Upper lobe of left lung (tissue), 6 donors: Measurements from ENCODE around the gene AHCYL2. TPM values are rescaled to one million over a fixed set of nuclear protein-coding genes. Genes with fewer than 3 reads are reported as not detected.

ENCODE experiments used
- ATAC-seq, 2 donors: fragments of 200-7000 bp; cut with Tn5 transposase; one replicate each; pipeline ENCODE4 v1.9.1; 2022; ENCODE audit warnings: mild to moderate bottlenecking in 2 of 2, moderate library complexity in 2 of 2; ENCODE audit not compliant: low FRiP score in 2 of 2
- DNase-seq, 2 donors: peaks; one replicate each; pipeline ENCODE4 v3.0.0-alpha.2; 2019 to 2020
- H3K27ac ChIP-seq, 4 donors: fragments of 200-600 bp; sonication (generic); one replicate each; pipeline ENCODE4 v1.5.1; 2016 to 2019
- H3K27me3 ChIP-seq, 4 donors: fragments of 200-600 bp; sonication (generic); one replicate each; pipeline ENCODE4 v1.5.1; 2017 to 2019
- H3K36me3 ChIP-seq, 4 donors: fragments of 200-600 bp; sonication (generic); one replicate each; pipeline ENCODE4 v1.5.1; 2016 to 2019
- H3K4me1 ChIP-seq, 4 donors: fragments of 200-600 bp; sonication (generic); one replicate each; pipeline ENCODE4 v1.5.1; 2018 to 2019
- H3K4me3 ChIP-seq, 4 donors: fragments of 200-600 bp; sonication (generic); one replicate each; pipeline ENCODE4 v1.5.1; 2017 to 2019; ENCODE audit warnings: mild to moderate bottlenecking in 2 of 4, moderate library complexity in 1 of 4
- H3K9me3 ChIP-seq, 4 donors: fragments of 200-600 bp; sonication (generic); one replicate each; pipeline ENCODE4 v1.5.1; 2018 to 2019
- EP300 ChIP-seq, 4 donors: sonication (generic); formaldehyde crosslinking; IDR thresholded peaks; one replicate each; pipeline ENCODE4 v1.5.1; 2017; ENCODE audit warnings: antibody characterized with exemption in 4 of 4, control low read depth in 2 of 4
- POLR2A ChIP-seq, 4 donors: fragments of 450-650 bp; IDR thresholded peaks; one replicate each; pipeline ENCODE4 v1.5.1; 2016 to 2017; ENCODE audit warnings: antibody characterized with exemption in 4 of 4, mild to moderate bottlenecking in 2 of 4
- POLR2AphosphoS5 ChIP-seq, 2 donors: sonication (generic); formaldehyde crosslinking; IDR thresholded peaks; one replicate each; pipeline ENCODE4 v1.5.1; 2017; ENCODE audit warnings: antibody characterized with exemption in 2 of 2
- WGBS, 2 donors: methylation state at CpG; one replicate each; pipeline ENCODE4 v1.1.5; 2017 to 2018; 5-methylcytosine and 5-hydroxymethylcytosine counted together
- total RNA-seq, 6 donors: library from RNA; depleted of rRNA in 4 of 6; stranded (reverse); fragments of >200 nt in 4 of 6; gene quantifications; one replicate each; pipeline versions ENCODE4 v1.1.0 to v1.2.1, GENCODE V29; 2016 to 2021
- TF ChIP-seq, protein P1 (sequence below), 6 experiments: fragments of 450-650 bp in 4 of 6; fragments of 200-600 bp in 2 of 6; sonication (generic) in 2 of 6; IDR thresholded peaks; one replicate each; pipeline ENCODE4 v1.5.1; 2016 to 2019; ENCODE audit warnings: antibody characterized with exemption in 6 of 6
- donor health status: DM: no; HTN: no; CAD: no; lungs with moderate emphysema.
- donor health status: DM: no; HTN: yes; CAD: no; lungs with severe emphysema.

AHCYL2 gene
- total RNA-seq, 6 donors from 2014 or later, result 41.9 to 197 (median 110) TPM

DNA sequence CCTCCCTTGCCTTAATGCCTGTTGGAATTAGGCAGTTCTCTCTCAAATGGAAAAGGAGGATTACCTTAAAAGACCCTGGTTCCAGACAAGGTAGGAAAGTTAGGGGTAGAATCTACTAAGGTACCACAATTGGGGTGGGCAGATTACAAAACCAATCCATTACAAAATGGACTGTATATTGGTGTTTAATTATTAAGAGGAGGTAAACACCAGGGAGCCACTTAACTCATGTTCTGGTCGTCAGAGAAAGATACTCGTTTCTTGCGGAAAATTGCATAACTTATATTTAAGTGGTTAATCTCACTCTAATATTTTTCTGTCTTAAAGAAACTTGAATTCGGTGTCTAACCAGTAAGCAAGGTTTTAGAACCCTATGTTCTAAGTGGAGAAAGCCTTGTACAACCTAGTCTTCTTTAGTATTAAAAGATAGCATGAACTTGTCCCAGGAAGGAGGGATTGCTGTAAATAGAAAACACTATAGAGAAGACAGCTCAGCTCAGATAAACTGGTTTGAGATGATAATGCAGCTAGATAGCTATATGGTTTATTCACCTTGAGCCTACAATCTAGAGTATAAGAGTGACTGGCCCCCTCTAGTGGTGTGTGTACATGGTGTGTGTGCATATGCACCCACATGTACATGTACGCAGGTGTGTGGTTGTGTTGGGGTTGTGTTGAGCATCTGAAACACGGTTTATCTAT lies 151.4 kb downstream of the AHCYL2 start:
- H3K4me1 ChIP-seq, result peaks cover 4 to 27% (median 11%) of the 10 kb centered on the region in 4 donors
- peak overlapping the region in 3 of 4 donors; percentile 20 to 80 (median 76) for H3K27ac ChIP-seq
- H3K27me3 ChIP-seq, result no peaks in the 10 kb centered on the region
- TF ChIP-seq POLR2AphosphoS5 (IDR thresholded peaks at IDR 0.05), result no peak
- no peak for TF ChIP-seq POLR2A (IDR thresholded peaks at IDR 0.05)
- no peak for TF ChIP-seq EP300 (IDR thresholded peaks at IDR 0.05)
- TF ChIP-seq, protein P1, sequence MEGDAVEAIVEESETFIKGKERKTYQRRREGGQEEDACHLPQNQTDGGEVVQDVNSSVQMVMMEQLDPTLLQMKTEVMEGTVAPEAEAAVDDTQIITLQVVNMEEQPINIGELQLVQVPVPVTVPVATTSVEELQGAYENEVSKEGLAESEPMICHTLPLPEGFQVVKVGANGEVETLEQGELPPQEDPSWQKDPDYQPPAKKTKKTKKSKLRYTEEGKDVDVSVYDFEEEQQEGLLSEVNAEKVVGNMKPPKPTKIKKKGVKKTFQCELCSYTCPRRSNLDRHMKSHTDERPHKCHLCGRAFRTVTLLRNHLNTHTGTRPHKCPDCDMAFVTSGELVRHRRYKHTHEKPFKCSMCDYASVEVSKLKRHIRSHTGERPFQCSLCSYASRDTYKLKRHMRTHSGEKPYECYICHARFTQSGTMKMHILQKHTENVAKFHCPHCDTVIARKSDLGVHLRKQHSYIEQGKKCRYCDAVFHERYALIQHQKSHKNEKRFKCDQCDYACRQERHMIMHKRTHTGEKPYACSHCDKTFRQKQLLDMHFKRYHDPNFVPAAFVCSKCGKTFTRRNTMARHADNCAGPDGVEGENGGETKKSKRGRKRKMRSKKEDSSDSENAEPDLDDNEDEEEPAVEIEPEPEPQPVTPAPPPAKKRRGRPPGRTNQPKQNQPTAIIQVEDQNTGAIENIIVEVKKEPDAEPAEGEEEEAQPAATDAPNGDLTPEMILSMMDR (IDR thresholded peaks at IDR 0.05), result peak in 5 of 6 experiments; percentile 34 to 53 (median 44)
- WGBS, 2 donors, result 60 to 61% methylated on average over 6 of the region's 6 CpGs
- peak in 1 of 2 donors; percentile 60 for DNase-seq
- no peak overlapping the region for H3K4me3 ChIP-seq
- peaks cover 0 to 7% (median 2%) of the 10 kb centered on the region in 4 donors for H3K36me3 ChIP-seq
- H3K9me3 ChIP-seq, result no peaks in the 10 kb centered on the region
- peak; percentile 74 to 85 for ATAC-seq

DNA sequence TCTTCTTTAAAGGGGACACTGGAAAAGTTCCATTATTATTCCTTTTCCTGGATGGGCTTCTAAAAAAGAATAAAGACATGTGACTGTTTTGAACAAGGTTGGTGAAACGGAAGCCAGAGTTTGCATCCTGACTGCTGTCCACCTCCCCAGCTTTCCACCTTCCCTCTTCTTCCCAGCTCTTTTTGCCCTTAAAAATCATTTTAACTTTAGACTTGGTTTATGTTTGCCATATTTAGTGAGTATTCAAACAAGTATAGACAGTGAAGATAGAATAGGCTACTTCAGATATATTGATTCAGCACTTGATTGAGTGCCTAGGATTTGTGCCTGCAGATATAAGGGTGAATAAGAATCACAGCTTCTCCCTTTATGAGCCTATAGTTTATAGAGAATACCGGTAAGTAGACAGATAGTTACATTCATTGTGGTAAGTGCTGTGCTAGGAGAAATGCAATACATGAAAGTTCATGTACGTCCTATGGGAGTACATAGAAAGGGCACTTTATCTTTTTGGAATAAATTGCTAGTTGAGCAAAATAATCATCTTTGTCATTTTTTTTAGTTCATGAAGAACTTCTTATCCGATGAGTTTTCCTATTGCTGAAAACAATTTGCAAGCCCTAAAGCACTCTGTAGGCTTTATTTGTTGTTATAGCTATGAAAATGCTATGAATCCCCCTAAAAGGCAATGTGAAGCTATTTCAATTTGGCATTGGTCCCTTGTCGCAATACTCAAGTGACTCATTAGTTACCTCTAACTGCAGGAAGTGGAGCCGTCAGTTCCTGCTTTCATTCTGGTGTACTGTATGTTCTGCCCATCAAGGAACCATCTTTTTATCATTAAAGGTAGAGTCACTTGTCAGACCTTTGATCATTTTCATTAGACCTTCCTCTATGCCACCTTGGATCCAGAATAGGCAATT lies 152.2 kb downstream of the AHCYL2 start:
- Histone ChIP-seq H3K4me3 (no peak overlapping the region), H3K27ac (peak overlapping the region in 2 of 4 donors; percentile 13 to 80), H3K27me3 (no peaks in the 10 kb centered on the region), H3K4me1 (peaks cover 4 to 27% (median 11%) of the 10 kb centered on the region in 4 donors), H3K9me3 (no peaks in the 10 kb centered on the region), H3K36me3 (peaks cover 0 to 7% (median 2%) of the 10 kb centered on the region in 4 donors)
- no peak for ATAC-seq
- WGBS, 2 donors, result 66 to 67% methylated on average over 6 of the region's 6 CpGs
- DNase-seq, result peak in 1 of 2 donors; percentile 48
- TF ChIP-seq POLR2A (IDR thresholded peaks at IDR 0.05) (no peak), POLR2AphosphoS5 (IDR thresholded peaks at IDR 0.05) (no peak), EP300 (IDR thresholded peaks at IDR 0.05) (no peak)
- TF ChIP-seq, protein P1 (IDR thresholded peaks at IDR 0.05), result no peak

DNA sequence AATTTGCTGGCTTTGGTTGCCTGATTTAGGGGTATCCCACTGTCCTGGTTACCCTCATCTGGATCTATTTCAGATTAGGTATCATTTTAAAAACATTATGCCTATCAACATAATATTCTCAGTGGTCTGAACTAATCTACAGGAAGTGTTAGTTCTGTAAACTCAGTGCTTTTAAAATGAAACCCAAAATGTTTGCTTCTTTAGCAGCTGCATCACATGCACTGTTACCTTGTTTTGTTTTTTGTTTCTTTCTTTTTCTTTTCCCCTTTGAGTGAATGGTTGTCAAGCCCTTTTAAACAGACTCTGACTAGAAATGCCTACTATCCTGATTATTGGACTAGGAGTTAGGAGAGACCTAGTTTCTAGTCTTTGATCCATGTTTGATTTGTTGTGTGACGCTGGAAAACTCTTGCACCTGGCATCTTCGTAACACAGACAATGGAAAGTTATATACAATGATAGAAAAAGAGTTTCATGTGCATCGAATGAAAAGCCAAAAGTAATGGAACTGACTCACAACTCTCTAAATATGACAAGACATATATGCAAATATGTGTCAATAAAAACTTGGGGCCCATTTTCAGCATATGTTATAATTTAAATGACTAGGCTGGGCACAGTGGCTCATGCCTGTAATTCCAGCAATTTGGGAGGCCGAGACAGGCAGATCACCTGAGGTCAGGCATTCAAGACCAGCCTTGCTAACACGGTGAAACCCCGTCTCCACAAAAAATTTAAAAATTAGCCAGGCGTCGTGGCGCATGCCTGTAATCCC lies 157.1 kb downstream of the AHCYL2 start:
- TF ChIP-seq POLR2A (IDR thresholded peaks at IDR 0.05) (no peak), EP300 (IDR thresholded peaks at IDR 0.05) (no peak), POLR2AphosphoS5 (IDR thresholded peaks at IDR 0.05) (no peak)
- TF ChIP-seq, protein P1 (IDR thresholded peaks at IDR 0.05), result no peak
- peaks cover 0 to 6% (median 4%) of the 10 kb centered on the region in 4 donors for H3K4me1 ChIP-seq
- no peaks in the 10 kb centered on the region for H3K9me3 ChIP-seq
- ATAC-seq (no peak), DNase-seq (no peak)
- WGBS, 2 donors, result 91 to 94% methylated on average over 9 of the region's 9 CpGs
- no peaks in the 10 kb centered on the region for H3K27me3 ChIP-seq
- H3K36me3 ChIP-seq, result peaks cover 0 to 7% (median 2%) of the 10 kb centered on the region in 4 donors
- no peak overlapping the region for H3K4me3 ChIP-seq
- no peak overlapping the region for H3K27ac ChIP-seq

DNA sequence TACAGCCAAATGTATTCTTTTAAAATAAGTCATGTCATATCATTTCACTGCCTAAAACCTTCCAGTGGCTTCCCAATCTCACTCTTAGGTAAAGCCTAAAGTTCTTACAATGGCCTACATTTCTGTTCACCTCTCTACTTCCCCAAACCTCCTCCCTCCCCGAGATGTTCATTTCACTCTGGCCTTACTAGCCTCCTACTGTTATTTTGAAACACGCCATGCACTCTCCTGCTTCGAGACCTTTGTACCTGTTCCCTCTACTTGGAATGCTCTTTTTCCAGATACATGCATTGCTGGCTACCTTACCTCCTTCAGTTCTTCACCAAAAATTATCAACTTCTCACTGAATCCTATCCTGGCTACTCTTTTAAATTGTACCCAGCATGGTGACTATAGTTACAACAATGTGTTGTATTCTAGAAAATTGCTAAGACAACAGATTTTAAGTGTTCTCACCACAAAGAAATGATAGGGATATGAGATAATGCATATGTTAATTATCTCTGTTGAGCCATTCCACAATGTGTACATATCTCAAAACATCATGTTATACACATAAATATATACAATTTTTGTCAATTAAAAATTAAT lies 158.8 kb downstream of the AHCYL2 start:
- TF ChIP-seq POLR2AphosphoS5 (IDR thresholded peaks at IDR 0.05) (no peak), POLR2A (IDR thresholded peaks at IDR 0.05) (no peak), EP300 (IDR thresholded peaks at IDR 0.05) (no peak)
- TF ChIP-seq, protein P1 (IDR thresholded peaks at IDR 0.05), result no peak
- no peak overlapping the region for H3K27ac ChIP-seq
- H3K4me1 ChIP-seq, result no peaks in the 10 kb centered on the region
- H3K4me3 ChIP-seq, result no peak overlapping the region
- 56 to 59% methylated on average over 3 of the region's 3 CpGs for WGBS, 2 donors
- ATAC-seq, result no peak
- H3K36me3 ChIP-seq, result peaks cover 0 to 7% (median 2%) of the 10 kb centered on the region in 4 donors
- no peak for DNase-seq
- no peaks in the 10 kb centered on the region for H3K9me3 ChIP-seq
- no peaks in the 10 kb centered on the region for H3K27me3 ChIP-seq
